Tibial nerve (tissue), 4 donors: Measurements from ENCODE around the gene OR10H1.

Experiments used
- CTCF ChIP-seq, 5 experiments: fragments of 200-600 bp in 3 of 5; fragments of 450-650 bp in 2 of 5; sonication (generic) in 3 of 5; IDR thresholded peaks; one replicate each; pipeline ENCODE4 v1.5.1; 2016 to 2019; ENCODE audit warnings: antibody characterized with exemption in 5 of 5, mild to moderate bottlenecking in 3 of 5, moderate library complexity in 2 of 5
- EP300 ChIP-seq, 2 donors: sonication (generic); formaldehyde crosslinking; IDR thresholded peaks; one replicate each; pipeline ENCODE4 v1.6.1; 2017; ENCODE audit warnings: antibody characterized with exemption in 2 of 2, mild to moderate bottlenecking in 1 of 2
- POLR2A ChIP-seq, 2 donors: fragments of 450-650 bp; IDR thresholded peaks; one replicate each; pipeline ENCODE4 v1.6.1; 2017; ENCODE audit warnings: antibody characterized with exemption in 2 of 2, mild to moderate bottlenecking in 2 of 2, moderate library complexity in 2 of 2

- TF ChIP-seq CTCF (IDR thresholded peaks at IDR 0.05) (no peak), POLR2A (IDR thresholded peaks at IDR 0.05) (no peak), EP300 (IDR thresholded peaks at IDR 0.05) (no peak)
Observed at GRCh38 chr19:15776264-15776663, 39.2 kb downstream of the OR10H1 start.
